Panc1 (cell line): Measurements from ENCODE around the gene PPP1R3C. TPM values are rescaled to one million over a fixed set of nuclear protein-coding genes. Genes with fewer than 3 reads are reported as not detected.

Source experiments
- ATAC-seq: fragments of 200-7000 bp; cut with Tn5 transposase; 2 replicates; pipeline ENCODE4 v1.9.1; 2020; ENCODE audit warnings: mild to moderate bottlenecking, moderate library complexity
- BruUV-seq: library from RNA; stranded (reverse); fragments of 400-500 nt; replicated peaks from 2 replicates; lab custom pipeline; 2021; lab: Mats Ljungman, UMichigan
- CTCF ChIA-PET: fragments of 300-600 bp; sonication (Branson Sonifier 250); formaldehyde crosslinking; loops from one replicate; lab custom pipeline; 2022; ENCODE audit warnings: antibody characterized with exemption; lab: Charles Lee
- POLR2A ChIA-PET: fragments of 300-600 bp; sonication (Branson Sonifier 250); formaldehyde crosslinking; loops from one replicate; lab custom pipeline; 2022; ENCODE audit warnings: antibody characterized with exemption; lab: Charles Lee
- DNase-seq: peaks from one replicate; pipeline ENCODE4 v3.0.0-alpha.2; 2010; ENCODE audit warnings: low read depth, low spot score
- H3K27ac ChIP-seq: 2 replicates; pipeline ENCODE4 v1.5.1; 2011; ENCODE audit warnings: mild to moderate bottlenecking, low read length, inconsistent platforms
- H3K27me3 ChIP-seq: fragments of 200-500 bp; sonication (Bioruptor generic); 2 replicates; pipeline ENCODE4 v1.6.0; 2014; ENCODE audit warnings: low read length, inconsistent platforms; ENCODE audit not compliant: control insufficient read depth, insufficient read depth
- H3K36me3 ChIP-seq: fragments of 200-500 bp; sonication (Bioruptor generic); 2 replicates; pipeline ENCODE4 v1.5.1; 2014; ENCODE audit warnings: inconsistent platforms, mild to moderate bottlenecking, low read length, moderate library complexity; ENCODE audit not compliant: control insufficient read depth, insufficient read depth
- H3K4me1 ChIP-seq: 2 replicates; pipeline ENCODE4 v1.5.1; 2011; ENCODE audit warnings: inconsistent platforms, mild to moderate bottlenecking, low read length, moderate library complexity; ENCODE audit not compliant: control insufficient read depth, insufficient read depth
- H3K4me3 ChIP-seq, 2 experiments: 2 replicates each; pipeline ENCODE4 v1.5.1; 2011 to 2012; ENCODE audit warnings: low read depth in 2 of 2, low read length in 2 of 2, mild to moderate bottlenecking in 2 of 2, inconsistent platforms in 1 of 2, moderate library complexity in 1 of 2
- H3K9me3 ChIP-seq: fragments of 200-500 bp; sonication (Bioruptor generic); 2 replicates; pipeline ENCODE4 v1.5.1; 2014; ENCODE audit warnings: low read depth, mild to moderate bottlenecking, inconsistent platforms, low read length, moderate library complexity; ENCODE audit not compliant: control insufficient read depth, insufficient read depth
- CTCF ChIP-seq: fragments of 450-650 bp; IDR thresholded peaks from 2 replicates; pipeline ENCODE4 v1.5.1; 2017; ENCODE audit warnings: mild to moderate bottlenecking
- POLR2AphosphoS5 ChIP-seq: IDR thresholded peaks from 2 replicates; pipeline ENCODE4 v1.6.1; 2012; ENCODE audit warnings: mild to moderate bottlenecking, low read depth, low read length, moderate library complexity
- REST ChIP-seq, 2 experiments: IDR thresholded peaks; 2 replicates each; pipeline ENCODE4 v1.6.1; 2011 to 2012; ENCODE audit warnings: low read depth in 2 of 2, control low read depth in 1 of 2, low read length in 1 of 2, mild to moderate bottlenecking in 1 of 2, moderate library complexity in 1 of 2; ENCODE audit not compliant: insufficient read depth in 1 of 2
- SIN3A ChIP-seq: IDR thresholded peaks from 2 replicates; pipeline ENCODE4 v1.6.1; 2012; ENCODE audit warnings: low read depth, mild to moderate bottlenecking, low read length, moderate library complexity, borderline replicate concordance; ENCODE audit not compliant: insufficient read depth
- TCF7L2 ChIP-seq: IDR thresholded peaks from 2 replicates; pipeline ENCODE4 v1.6.1; 2011; ENCODE audit warnings: mild to moderate bottlenecking, low read depth, low read length, inconsistent platforms
- in situ Hi-C: cut with HindIII; loops from 2 replicates; pipeline ENCODE4 v1.10.0; 2016; ENCODE audit warnings: low sequenced_read_pairs, low pct_unique_long_range_greater_than_20kb
- intact Hi-C: fragments of 100-400 bp; cut with micrococcal nuclease; formaldehyde crosslinking; loops from one replicate; pipeline ENCODE4 v1.10.0; 2022; ENCODE audit not compliant: unreplicated experiment
- total RNA-seq: library from RNA; stranded (reverse); gene quantifications from one replicate; pipeline ENCODE4 v1.2.1, GENCODE V29; 2021; ENCODE audit not compliant: unreplicated experiment

PPP1R3C gene
- total RNA-seq, 1 experiment from 2014 or later = 1.2 TPM

GRCh38 chr10:91597197-91597881, 35.5 kb downstream of the PPP1R3C start:
- no peaks in the 10 kb centered on the region for H3K27me3 ChIP-seq
- ChIA-PET POLR2A (interaction anchor here (0.6 kb wide), 2 partner anchors 64 to 265 kb away, joined by 3 read pairs; no protein-coding TSS in a partner anchor), CTCF (no interaction called here)
- intact Hi-C loops = no loop called here
- no peaks in the 10 kb centered on the region for H3K9me3 ChIP-seq
- no peak overlapping the region for H3K4me3 ChIP-seq
- H3K27ac ChIP-seq = no peak overlapping the region
- no peak for TF ChIP-seq REST (IDR thresholded peaks at IDR 0.05; ENCODE audit: insufficient read depth in 1 of 2, low read depth in 2 of 2, low read length in 1 of 2)
- TF ChIP-seq TCF7L2 = no peak
- no peak for TF ChIP-seq SIN3A
- no peak for TF ChIP-seq CTCF
- no peak for TF ChIP-seq POLR2AphosphoS5
- no peak for ATAC-seq
- in situ Hi-C loops = no loop called here
- no peaks in the 10 kb centered on the region for H3K4me1 ChIP-seq
- BruUV-seq = no TSS peak
- H3K36me3 ChIP-seq = no peaks in the 10 kb centered on the region
- no peak for DNase-seq

DNA sequence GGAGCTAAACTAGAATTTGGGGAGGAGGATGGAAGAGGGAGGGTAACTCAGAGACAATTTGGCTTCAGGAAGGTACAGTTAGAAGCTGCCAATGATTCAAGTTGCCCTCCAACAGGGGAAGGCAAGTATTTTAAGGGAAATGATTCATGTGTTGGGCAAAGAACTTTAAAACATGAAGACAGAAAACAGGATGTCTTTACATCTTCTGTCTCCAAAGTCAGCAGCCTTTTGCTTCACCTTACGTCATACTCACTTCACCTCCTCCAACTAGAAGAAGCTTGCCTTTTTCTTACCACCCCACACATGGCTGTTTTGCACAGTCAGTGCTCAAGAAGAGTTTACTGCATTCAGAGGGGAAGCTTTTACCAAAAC, 36.1 kb downstream of the PPP1R3C start:
- Histone ChIP-seq H3K4me3 (no peak overlapping the region), H3K36me3 (no peaks in the 10 kb centered on the region), H3K27ac (no peak overlapping the region), H3K27me3 (no peaks in the 10 kb centered on the region), H3K4me1 (no peaks in the 10 kb centered on the region), H3K9me3 (no peaks in the 10 kb centered on the region)
- ChIA-PET POLR2A (interaction anchor here (0.6 kb wide), 1 partner anchor 64 kb away, joined by 3 read pairs; no protein-coding TSS in a partner anchor), CTCF (no interaction called here)
- no TSS peak for BruUV-seq
- in situ Hi-C loops = no loop called here
- DNase-seq (no peak), ATAC-seq (no peak)
- no peak for TF ChIP-seq TCF7L2
- TF ChIP-seq CTCF = no peak
- no peak for TF ChIP-seq SIN3A
- TF ChIP-seq REST (IDR thresholded peaks at IDR 0.05; ENCODE audit: insufficient read depth in 1 of 2, low read depth in 2 of 2, low read length in 1 of 2) = no peak
- no peak for TF ChIP-seq POLR2AphosphoS5
- intact Hi-C loops = no loop called here
